ENCODE measurements around the gene AKR1C1.

GRCh38 chr10:4947039-4947634 is 16.1 kb upstream of the AKR1C1 start:
- TF ChIP-seq CTCF (IDR thresholded peaks at IDR 0.05; ENCODE audit: borderline replicate concordance, extremely low read depth, low read length, poor library complexity, severe bottlenecking) (no peak), EZH2 (IDR thresholded peaks at IDR 0.05; ENCODE audit: borderline replicate concordance, low read depth, low read length, severe bottlenecking) (no peak)

Measured in DND-41 (cell line).